Breast epithelium (tissue), 4 donors: ENCODE measurements around the gene RELT. TPM values are rescaled to one million over a fixed set of nuclear protein-coding genes. Genes with fewer than 3 reads are reported as not detected.

Experiments used
- DNase-seq, 2 donors: peaks; one replicate each; pipeline ENCODE4 v3.0.0-alpha.2; 2019; ENCODE audit warnings: low spot score in 2 of 2
- H3K27ac ChIP-seq, 2 donors: fragments of 200-600 bp; sonication (generic) in 1 of 2; one replicate each; pipeline ENCODE4 v1.5.1; 2016 to 2019; ENCODE audit warnings: mild to moderate bottlenecking in 1 of 2
- H3K27me3 ChIP-seq, 2 donors: fragments of 200-600 bp; sonication (generic) in 1 of 2; one replicate each; pipeline versions ENCODE4 v1.5.1 to v1.6.0; 2017 to 2019; ENCODE audit warnings: control low read depth in 1 of 2, mild to moderate bottlenecking in 1 of 2
- H3K36me3 ChIP-seq: fragments of 200-600 bp; one replicate; pipeline ENCODE4 v1.5.1; 2019
- H3K4me1 ChIP-seq, 2 donors: fragments of 200-600 bp; sonication (generic); one replicate each; pipeline ENCODE4 v1.5.1; 2016 to 2019; ENCODE audit warnings: control low read depth in 1 of 2
- H3K4me3 ChIP-seq, 3 donors: fragments of 200-600 bp; sonication (generic); 1 replicate in 2 of 3; 2 replicates in 1 of 3; pipeline ENCODE4 v1.5.1; 2016 to 2019; ENCODE audit warnings: mild to moderate bottlenecking in 3 of 3, moderate library complexity in 2 of 3
- H3K9me3 ChIP-seq, 2 donors: fragments of 200-600 bp; sonication (generic) in 1 of 2; one replicate each; pipeline ENCODE4 v1.5.1; 2016 to 2019; ENCODE audit warnings: control low read depth in 1 of 2
- CTCF ChIP-seq, 3 donors: fragments of 450-650 bp; IDR thresholded peaks; one replicate each; pipeline ENCODE4 v1.5.1; 2016 to 2017; ENCODE audit warnings: antibody characterized with exemption in 3 of 3, mild to moderate bottlenecking in 3 of 3, moderate library complexity in 3 of 3
- POLR2A ChIP-seq: fragments of 450-650 bp; IDR thresholded peaks from one replicate; pipeline ENCODE4 v1.6.1; 2016; ENCODE audit warnings: antibody characterized with exemption, mild to moderate bottlenecking, moderate library complexity
- POLR2AphosphoS5 ChIP-seq, 3 donors: sonication (generic); formaldehyde crosslinking; IDR thresholded peaks; one replicate each; pipeline ENCODE4 v1.6.1; 2017; ENCODE audit warnings: antibody characterized with exemption in 3 of 3
- intact Hi-C: fragments of 100-400 bp; cut with DNase I; formaldehyde crosslinking; loops from one replicate; pipeline ENCODE4 v1.15.1; 2023; ENCODE audit warnings: low total_unique reads
- total RNA-seq, 3 donors: library from RNA; depleted of rRNA; stranded (reverse); fragments of >200 nt; gene quantifications; one replicate each; pipeline ENCODE4 v1.1.0, GENCODE V29; 2016

RELT gene
- 1 to 10 TPM; 2.2 to 3.7 (median 2.3) TPM for total RNA-seq

- peak; percentile 73 to 85 for DNase-seq
- Histone ChIP-seq H3K4me1 (peaks cover 0 to 4% of the 10 kb centered on the region in 2 donors), H3K4me3 (peak within 1 kb of the TSS; percentile 75 to 80 (median 75)), H3K36me3 (no peaks in the 10 kb centered on the region), H3K27ac (peak within 1 kb of the TSS; percentile 86 to 92), H3K27me3 (no peaks in the 10 kb centered on the region), H3K9me3 (no peaks in the 10 kb centered on the region)
- intact Hi-C loops: loop anchor here (2.0 kb wide), 1 partner anchor 17 kb away; no protein-coding TSS in a partner anchor
- peak in 2 of 3 donors; percentile 81 to 97 for TF ChIP-seq CTCF (IDR thresholded peaks at IDR 0.05)
- TF ChIP-seq POLR2A: no peak
- TF ChIP-seq POLR2AphosphoS5 (IDR thresholded peaks at IDR 0.05): peak in 2 of 3 donors; percentile 52 to 64
Measured at GRCh38 chr11:73376160-73376802, at the start of gene RELT. Gene RELT, plus strand, starts transcription at chr11:73376399. Its CDS starts 12,738 bp downstream, at chr11:73389137.

- H3K27ac ChIP-seq: peak overlapping the region; percentile 41 to 71
- no peaks in the 10 kb centered on the region for H3K9me3 ChIP-seq
- DNase-seq: no peak
- no peaks in the 10 kb centered on the region for H3K36me3 ChIP-seq
- TF ChIP-seq POLR2A: no peak
- no peak for TF ChIP-seq CTCF (IDR thresholded peaks at IDR 0.05)
- TF ChIP-seq POLR2AphosphoS5 (IDR thresholded peaks at IDR 0.05): no peak
- intact Hi-C loops: no loop called here
- H3K4me1 ChIP-seq: peaks cover 11 to 28% of the 10 kb centered on the region in 2 donors
- H3K27me3 ChIP-seq: no peaks in the 10 kb centered on the region
- no peak overlapping the region for H3K4me3 ChIP-seq
Measured at GRCh38 chr11:73326929-73327811, 49.0 kb upstream of the RELT start.

GRCh38 chr11:73327812-73328364 lies 48.3 kb upstream of the RELT start:
- no peaks in the 10 kb centered on the region for H3K27me3 ChIP-seq
- TF ChIP-seq POLR2AphosphoS5 (IDR thresholded peaks at IDR 0.05): no peak
- TF ChIP-seq CTCF (IDR thresholded peaks at IDR 0.05): no peak
- DNase-seq: no peak
- H3K4me3 ChIP-seq: no peak overlapping the region
- peaks cover 11 to 33% of the 10 kb centered on the region in 2 donors for H3K4me1 ChIP-seq
- peak overlapping the region; percentile 41 to 71 for H3K27ac ChIP-seq
- intact Hi-C loops: loop anchor here (1.0 kb wide), 1 partner anchor 40 kb away; no protein-coding TSS in a partner anchor
- no peaks in the 10 kb centered on the region for H3K36me3 ChIP-seq
- H3K9me3 ChIP-seq: no peaks in the 10 kb centered on the region

- no peak for DNase-seq
- intact Hi-C loops: no loop called here
Measured at GRCh38 chr11:73330569-73331093, 45.6 kb upstream of the RELT start.

More at GRCh38 chr11:73330569-73331093, 45.6 kb upstream of the RELT start:
- no peak for TF ChIP-seq CTCF (IDR thresholded peaks at IDR 0.05)
- Histone ChIP-seq H3K4me1 (peaks cover 13 to 38% of the 10 kb centered on the region in 2 donors), H3K27ac (peak overlapping the region; percentile 67 to 84), H3K4me3 (no peak overlapping the region), H3K27me3 (no peaks in the 10 kb centered on the region), H3K9me3 (no peaks in the 10 kb centered on the region), H3K36me3 (no peaks in the 10 kb centered on the region)
